GM19035 (cell line): ENCODE data around the gene CEBPE.

ENCODE experiments used
- ATAC-seq: cut with Tn5 transposase; IDR thresholded peaks from one replicate; pipeline ENCODE4 v1.9.1; 2021; ENCODE audit not compliant: unreplicated experiment

The CEBPE gene

DNA sequence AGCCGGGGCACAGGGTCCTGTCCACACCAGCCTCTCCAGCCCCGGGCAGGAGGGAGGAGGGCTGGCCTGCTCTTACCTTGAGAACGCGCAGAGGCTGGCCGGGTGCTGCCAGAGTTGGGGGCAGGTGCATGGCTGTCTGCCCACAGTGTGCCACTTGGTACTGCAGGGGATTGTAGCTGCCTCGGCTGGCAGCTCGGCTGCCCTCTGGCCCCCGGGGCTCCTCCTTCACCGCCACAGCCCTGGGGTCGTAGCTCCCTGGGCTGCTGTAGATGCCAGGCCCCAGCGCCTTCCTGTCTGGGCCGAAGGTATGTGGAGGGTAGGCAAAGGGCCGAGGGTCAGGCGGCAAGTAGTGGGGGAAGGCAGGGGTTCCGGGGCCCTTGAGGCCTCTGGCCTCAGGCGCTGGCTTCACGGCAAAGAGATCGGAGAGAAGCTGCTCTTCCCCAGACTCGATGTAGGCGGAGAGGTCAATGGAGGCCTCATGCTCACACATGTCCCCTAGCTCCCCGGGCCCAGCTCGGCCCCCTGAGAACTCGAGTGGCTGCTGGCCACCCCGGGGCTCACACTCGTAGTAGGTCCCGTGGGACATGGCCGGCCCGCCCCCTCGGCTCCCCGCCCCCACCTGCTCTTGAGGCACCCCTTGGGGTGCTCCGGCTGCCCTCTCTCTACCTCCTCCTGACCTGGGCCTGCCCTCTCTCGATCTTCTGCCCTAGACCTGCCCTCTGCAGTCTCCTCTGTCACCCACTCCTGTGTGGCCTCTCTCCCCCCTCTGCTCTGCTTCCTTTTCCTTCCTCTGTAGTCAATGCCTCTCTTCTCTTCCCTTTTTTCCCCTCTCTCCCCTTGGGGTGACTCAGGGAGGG is at the start of gene CEBPE:
TSS of gene CEBPE (minus strand) at position 750 of the 857 bp plus-strand sequence. CDS start at position 586, 164 bp downstream.
- no peak for ATAC-seq

- no peak for ATAC-seq
These were observed 49.2 kb upstream of the CEBPE start for GRCh38 chr14:23168246-23168645.

DNA sequence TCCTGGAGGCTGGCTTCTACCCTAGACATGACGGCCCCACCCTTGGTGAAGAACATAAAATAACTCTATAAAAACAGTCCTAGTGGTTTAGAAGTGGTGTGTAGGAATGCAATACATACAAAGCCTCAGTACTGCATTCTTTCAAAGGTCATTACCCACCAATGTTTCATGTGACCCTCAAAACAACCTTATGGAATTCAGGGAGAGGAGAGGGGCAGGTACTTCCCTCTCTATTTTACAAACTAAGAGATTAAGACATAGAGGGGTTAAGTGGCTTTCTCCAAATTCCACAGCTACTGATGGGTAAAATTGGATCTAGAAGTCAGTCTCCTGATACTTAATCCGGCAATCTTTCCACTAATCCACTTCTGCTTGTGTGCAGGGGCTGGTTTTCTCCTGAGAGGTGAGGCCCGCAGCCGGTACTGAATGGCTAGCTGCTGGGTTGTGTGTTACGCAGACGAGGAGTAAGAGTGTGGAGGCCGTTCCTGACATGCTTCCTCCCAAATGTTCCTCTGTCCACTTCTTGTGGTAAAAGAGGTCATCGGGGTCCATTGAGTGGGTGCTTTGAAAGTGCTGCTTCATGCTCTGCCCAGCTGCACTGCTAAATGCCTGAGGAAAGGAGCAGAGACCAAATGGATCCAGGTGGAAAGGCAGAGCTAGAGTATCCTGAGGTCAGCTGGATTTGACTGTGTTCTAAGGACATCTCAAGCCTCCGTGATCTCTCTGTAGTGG is 48.2 kb upstream of the CEBPE start:
- ATAC-seq = no peak

GRCh38 chr14:23164949-23165348 is 45.9 kb upstream of the CEBPE start:
- no peak for ATAC-seq

DNA sequence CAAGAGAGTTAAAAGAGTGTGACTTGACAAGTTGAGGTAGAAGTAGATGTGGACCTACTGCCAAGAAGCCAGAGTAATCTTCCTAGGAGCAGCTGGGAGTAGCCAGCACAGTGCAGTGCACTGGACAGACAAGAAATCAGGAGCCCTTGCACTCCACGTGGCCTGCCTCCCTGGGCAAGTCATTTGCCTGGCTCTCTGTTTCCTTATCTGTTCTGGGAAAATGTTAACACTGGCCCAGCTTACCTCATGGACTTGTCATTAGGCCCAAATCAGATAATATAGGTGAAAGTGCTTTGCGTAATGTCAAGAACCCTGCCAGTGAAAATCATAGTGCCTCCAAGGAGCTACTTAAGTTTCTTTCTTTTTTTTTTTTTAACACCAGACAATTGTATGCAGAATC is 45.2 kb upstream of the CEBPE start:
- no peak for ATAC-seq

DNA sequence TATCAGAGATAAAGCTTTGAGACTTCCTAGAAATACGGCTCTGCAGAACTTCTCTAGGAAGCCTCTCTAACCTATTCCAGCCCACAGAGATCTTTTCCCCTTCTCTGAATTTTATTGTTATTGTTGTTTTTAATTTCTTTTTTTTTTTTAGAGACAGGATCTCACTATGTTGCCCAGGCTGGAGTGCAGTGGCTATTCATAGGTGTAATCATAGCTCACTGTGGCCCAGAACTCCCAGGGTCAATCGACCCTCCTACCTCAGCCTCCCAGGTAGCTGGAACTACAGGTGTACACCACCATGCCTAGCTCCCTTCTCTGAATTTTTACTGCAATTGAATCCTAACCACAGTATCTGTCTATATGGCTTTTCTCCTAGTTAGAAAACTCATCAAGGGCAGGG is 44.8 kb upstream of the CEBPE start:
- ATAC-seq = no peak

- ATAC-seq = no peak
These were observed 43.7 kb upstream of the CEBPE start for GRCh38 chr14:23162800-23163199.

- ATAC-seq = no peak
These were observed 43.0 kb upstream of the CEBPE start for GRCh38 chr14:23162005-23162404.

DNA sequence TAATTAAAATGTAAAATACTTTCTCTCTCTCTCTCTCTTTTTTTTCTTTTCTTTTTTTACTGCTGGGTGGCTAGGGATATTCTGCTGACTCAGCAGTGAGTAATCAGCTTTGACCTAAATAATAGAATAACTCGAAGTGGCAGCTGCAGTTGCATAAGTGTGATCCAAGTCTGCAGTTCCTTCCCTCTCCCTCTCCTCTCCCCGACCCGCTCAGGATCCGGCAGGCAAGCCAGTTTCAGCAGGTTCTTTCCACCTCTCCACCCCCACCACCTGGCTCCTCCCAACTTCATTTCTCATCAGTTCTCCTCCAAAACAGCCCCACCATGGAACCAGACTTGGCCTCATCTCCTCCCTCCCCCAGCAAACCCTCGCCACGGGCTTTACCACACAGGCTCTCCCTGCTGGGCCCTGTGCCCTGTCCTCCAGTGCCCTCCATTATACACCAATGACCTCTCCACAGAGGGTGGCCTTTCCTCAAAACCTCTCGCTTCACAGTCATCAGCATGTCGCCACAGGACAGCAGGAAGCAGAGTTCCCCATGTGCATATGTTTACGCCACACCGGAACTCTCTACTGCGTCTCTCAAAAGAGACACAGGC is 42.0 kb upstream of the CEBPE start:
- no peak for ATAC-seq

- ATAC-seq = no peak
These were observed 40.5 kb upstream of the CEBPE start for GRCh38 chr14:23159532-23159931.

DNA sequence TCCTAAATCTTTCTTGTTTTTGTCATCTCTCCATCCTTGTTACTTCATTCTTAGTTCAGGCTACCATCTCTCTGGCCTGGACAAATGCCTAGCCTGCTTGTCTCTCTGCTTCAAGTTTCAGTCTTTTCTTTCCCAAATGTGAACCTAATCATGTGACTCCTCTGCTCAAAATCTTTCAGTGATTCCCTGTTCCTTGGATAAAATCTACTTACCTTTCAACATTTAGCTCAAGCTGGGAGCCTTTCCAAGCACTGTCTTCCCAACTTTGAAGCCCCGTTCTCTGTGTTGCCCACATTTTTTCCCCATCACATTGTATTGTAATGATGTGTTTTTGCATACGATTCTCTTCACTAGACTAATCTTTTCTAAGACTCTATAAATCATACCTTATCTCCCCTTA is 39.7 kb upstream of the CEBPE start:
- no peak for ATAC-seq

DNA sequence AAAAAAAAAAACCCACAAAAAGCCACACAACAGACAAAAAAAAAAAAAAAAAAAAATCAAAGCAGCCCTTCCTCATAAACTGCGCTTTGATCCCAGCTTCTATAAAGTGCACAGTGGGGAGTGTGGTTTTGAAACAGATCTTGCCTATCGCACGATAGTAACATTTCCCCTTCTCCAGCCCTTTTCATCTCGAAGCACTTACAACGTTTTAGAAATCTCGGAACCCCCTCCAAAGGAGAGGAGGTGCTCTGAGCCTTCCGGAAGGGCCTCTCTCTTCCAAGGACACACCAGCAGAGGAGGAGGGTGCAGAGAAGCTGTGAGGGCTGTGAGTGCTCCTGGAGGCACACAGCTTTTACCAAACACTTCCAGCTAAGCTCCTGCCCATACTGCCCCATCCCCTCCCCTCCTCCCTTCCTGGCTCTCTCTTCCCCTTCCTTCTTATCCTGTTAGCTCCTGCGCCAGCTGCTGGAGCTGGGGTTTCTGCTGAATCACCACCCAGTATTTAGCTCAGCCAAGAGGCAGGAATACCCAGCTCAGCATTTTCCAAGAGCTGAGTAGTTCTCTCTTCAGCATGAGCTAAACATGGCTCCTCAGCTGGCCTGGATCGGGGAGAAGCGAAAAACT is 36.0 kb upstream of the CEBPE start:
- ATAC-seq = no peak

DNA sequence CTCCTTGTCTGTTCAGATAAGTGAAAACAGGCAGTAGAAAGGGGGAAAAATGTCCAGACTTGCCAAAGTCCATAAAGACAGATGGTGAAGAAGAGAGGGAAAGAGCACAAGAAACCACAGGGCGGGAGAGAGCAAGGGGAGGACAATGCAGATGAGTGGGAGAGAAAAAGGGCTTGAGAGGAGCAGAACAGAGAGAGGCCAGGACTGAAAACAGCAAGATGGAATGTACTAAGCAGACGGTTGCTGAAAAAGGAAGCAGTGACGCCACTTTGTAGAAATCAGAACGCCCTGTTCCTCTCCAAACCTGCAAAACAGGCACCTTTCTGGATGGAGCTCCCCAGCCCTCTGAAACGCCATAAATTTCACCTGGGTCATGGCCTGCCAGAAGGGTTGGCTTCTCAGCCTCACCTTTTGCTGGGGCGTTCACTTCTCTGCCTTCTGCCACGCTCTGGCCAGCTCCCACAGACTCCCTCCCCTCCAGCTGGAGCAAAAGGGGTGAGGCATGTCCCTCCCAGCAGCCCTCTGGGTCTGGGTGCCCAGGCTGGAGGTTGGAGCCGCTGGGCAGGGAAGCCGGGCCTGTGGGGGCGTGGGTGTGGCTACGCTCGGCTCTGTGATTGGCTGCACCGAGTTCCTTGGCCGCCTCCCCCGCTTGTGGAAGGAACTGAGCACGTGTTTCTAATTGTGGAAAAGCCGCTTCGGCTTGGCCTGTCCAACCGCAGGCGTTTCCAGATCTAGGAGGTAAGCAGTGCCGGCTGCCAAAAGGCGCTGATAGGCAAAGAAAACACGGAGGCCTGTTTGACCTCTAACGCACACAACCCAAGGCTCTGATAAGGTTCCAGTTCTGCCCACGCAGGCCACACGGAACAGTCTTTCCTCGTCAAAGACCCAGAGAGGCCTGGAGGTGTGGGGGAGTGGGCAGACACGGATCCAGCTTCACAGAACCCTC is 35.1 kb upstream of the CEBPE start:
- no peak for ATAC-seq

DNA sequence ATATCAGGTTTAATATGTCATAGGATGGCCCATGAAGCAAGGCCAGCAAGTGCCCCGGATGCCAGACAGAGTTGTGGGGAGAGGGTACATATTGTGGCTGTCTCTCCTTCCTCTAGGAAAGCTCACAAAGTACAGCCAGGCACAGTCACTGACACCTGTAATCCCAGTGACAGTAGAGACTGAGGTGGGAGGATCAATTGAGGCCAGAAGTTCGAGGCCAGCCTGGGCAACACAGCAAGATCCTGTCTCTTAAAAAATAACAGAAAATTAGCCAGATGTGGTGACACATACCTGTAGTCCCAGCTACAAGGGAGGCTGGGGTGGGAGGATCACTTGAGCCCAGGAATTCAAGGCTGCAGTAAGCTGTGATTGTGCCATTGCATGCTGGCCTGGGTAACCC is 32.3 kb upstream of the CEBPE start:
- no peak for ATAC-seq

DNA sequence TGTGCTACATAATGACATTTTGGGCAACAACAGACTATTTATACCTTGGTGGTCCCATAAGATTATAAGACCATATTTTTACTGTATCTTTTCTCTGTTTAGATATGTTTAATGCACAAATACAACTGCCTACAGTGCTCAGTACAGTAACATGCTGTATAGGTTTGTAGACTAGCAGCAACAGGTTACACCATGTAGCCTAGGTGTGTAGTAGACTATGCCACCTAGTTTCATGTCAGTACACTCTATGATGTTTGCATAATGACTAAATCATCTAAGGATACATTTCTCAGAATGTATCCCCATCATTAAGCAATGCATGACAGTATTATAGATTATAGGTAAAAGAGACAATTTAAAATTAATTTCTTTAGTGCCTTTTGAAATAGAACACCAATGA is 30.7 kb upstream of the CEBPE start:
- no peak for ATAC-seq

DNA sequence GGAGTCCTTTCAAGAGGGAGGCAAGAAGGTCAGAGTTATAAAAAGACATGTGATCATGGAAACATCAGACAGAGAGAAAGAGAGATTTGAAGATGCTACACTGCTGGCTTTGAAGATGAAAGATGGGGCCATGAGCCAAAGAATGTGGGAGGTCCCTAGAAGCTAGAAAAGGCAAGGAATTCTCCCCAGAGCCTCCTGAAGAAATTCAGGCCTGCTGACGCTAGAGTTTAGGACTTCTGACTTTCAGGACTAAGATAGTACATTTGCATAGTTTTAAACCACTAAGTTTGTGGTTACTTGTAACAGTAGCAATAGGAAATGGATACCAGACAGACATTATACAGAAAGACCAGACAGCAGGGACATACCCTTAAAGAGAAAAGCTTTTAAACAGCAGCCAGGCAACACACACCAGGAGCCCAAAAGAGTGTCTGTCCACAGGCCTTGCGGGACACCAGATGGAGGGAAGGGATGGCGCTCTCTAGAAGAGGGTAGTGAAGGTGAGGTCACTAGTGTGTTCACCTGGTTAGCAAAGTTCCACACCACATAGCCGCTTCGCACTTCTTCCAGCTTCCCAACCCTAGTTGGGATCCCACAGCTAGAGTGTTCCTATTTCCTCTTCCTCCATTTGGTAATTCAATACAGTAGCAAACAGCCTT is 29.7 kb upstream of the CEBPE start:
- no peak for ATAC-seq

- no peak for ATAC-seq
These were observed 28.6 kb upstream of the CEBPE start for GRCh38 chr14:23147676-23148075.

DNA sequence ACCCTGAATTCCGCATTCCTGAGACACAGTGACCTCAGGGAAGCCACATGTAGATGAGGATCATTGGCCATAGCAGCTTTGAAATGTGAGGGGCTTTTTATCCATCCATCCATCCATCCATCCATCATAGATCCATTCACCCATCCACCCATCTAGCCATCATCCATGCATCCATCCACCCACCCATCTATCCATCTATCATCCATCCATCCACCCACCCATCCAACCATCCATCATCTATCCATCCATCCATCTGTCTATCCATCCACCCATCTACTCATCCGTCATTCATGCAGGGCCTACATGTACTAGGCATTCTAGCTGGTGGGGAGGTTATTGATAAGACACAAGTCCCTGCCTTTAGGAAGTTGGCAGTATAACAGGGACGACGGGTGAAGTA is 27.9 kb upstream of the CEBPE start:
- ATAC-seq = no peak

GRCh38 chr14:23146351-23146910 is 27.4 kb upstream of the CEBPE start:
- ATAC-seq = no peak
